PFSK-1 (cell line): ENCODE data around the gene MR1.

Experiments used
- FOXP2 ChIP-seq: optimal IDR thresholded peaks from 2 replicates; pipeline ENCODE3; 2011; ENCODE audit warnings: borderline replicate concordance, control low read depth, inconsistent platforms; ENCODE audit not compliant: insufficient read depth; ENCODE audit errors: extremely low read length, extremely low read depth
- POLR2AphosphoS5 ChIP-seq: IDR thresholded peaks from 2 replicates; pipeline ENCODE4 v1.6.1; 2012; ENCODE audit warnings: low read depth, mild to moderate bottlenecking, control low read depth, low read length, moderate library complexity
- REST ChIP-seq, 2 experiments: IDR thresholded peaks; 2 replicates each; pipeline versions ENCODE4 v1.6.1 to v1.8.0; 2011 to 2012; ENCODE audit warnings: low read depth in 2 of 2, low read length in 2 of 2, control low read depth in 1 of 2, inconsistent platforms in 1 of 2, mild to moderate bottlenecking in 1 of 2, moderate library complexity in 1 of 2; ENCODE audit not compliant: insufficient read depth in 1 of 2
- SIN3A ChIP-seq: IDR thresholded peaks from 2 replicates; pipeline ENCODE4 v1.6.1; 2012; ENCODE audit warnings: mild to moderate bottlenecking, low read length, moderate library complexity, borderline replicate concordance; ENCODE audit not compliant: insufficient read depth
- TAF1 ChIP-seq: IDR thresholded peaks from 2 replicates; pipeline ENCODE4 v1.6.1; 2012; ENCODE audit warnings: low read length, control low read depth, borderline replicate concordance; ENCODE audit not compliant: insufficient read depth

Gene MR1

GRCh38 chr1:181060066-181060465, 26.3 kb downstream of the MR1 start:
- TF ChIP-seq FOXP2 (no peak), SIN3A (no peak), TAF1 (no peak), REST (IDR thresholded peaks at IDR 0.05; ENCODE audit: insufficient read depth in 1 of 2, low read depth in 2 of 2, low read length in 2 of 2) (no peak), POLR2AphosphoS5 (no peak)

GRCh38 chr1:181061487-181061886, 27.7 kb downstream of the MR1 start:
- TF ChIP-seq REST (IDR thresholded peaks at IDR 0.05; ENCODE audit: insufficient read depth in 1 of 2, low read depth in 2 of 2, low read length in 2 of 2) (no peak), FOXP2 (no peak), TAF1 (no peak)

- no peak for TF ChIP-seq SIN3A
- no peak for TF ChIP-seq POLR2AphosphoS5
- no peak for TF ChIP-seq TAF1
- TF ChIP-seq FOXP2, result no peak
- no peak for TF ChIP-seq REST (IDR thresholded peaks at IDR 0.05; ENCODE audit: insufficient read depth in 1 of 2, low read depth in 2 of 2, low read length in 2 of 2)
Measured at GRCh38 chr1:181061891-181062835, 28.4 kb downstream of the MR1 start.

- TF ChIP-seq REST (IDR thresholded peaks at IDR 0.05; ENCODE audit: insufficient read depth in 1 of 2, low read depth in 2 of 2, low read length in 2 of 2) (no peak), TAF1 (no peak), FOXP2 (no peak), POLR2AphosphoS5 (no peak), SIN3A (no peak)
Measured at GRCh38 chr1:181062836-181063428, 29.1 kb downstream of the MR1 start.
